Stimulated activated CD8-positive, alpha-beta memory T cell treated with anti-CD3 and anti-CD28 coated beads, Interleukin-4, amount 100 ng/mL, for 1 hour (primary cell): ENCODE data around the gene LYZL1.
"Not testable (repeated sequence)": the region's sequence is repeated elsewhere in the genome, so short reads cannot be mapped to it uniquely, and the experiment has no call there.

Source experiments
- DNase-seq, 2 donors: peaks; one replicate each; pipeline ENCODE4 v3.0.0-alpha.2; 2020; ENCODE audit warnings: low read depth in 2 of 2, low spot score in 1 of 2

Gene LYZL1

DNA sequence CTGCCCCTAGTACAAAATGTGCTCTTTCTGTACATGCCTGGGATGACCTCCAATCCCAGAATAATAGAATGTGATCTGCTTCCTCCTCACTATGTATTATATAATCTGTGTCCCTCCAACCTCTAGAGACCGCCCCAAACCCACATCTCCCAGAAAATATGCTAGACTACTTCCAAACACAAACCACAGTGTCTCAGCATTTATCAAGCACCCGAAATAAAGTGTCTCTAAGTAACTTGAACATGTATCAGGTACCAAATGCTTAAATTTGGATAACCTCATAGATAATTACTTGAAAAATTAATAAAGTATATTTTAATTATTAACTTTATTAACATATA, 16.1 kb downstream of the LYZL1 start:
- DNase-seq = no peak

GRCh38 chr10:29306688-29307087, 17.8 kb downstream of the LYZL1 start:
- no peak for DNase-seq

DNA sequence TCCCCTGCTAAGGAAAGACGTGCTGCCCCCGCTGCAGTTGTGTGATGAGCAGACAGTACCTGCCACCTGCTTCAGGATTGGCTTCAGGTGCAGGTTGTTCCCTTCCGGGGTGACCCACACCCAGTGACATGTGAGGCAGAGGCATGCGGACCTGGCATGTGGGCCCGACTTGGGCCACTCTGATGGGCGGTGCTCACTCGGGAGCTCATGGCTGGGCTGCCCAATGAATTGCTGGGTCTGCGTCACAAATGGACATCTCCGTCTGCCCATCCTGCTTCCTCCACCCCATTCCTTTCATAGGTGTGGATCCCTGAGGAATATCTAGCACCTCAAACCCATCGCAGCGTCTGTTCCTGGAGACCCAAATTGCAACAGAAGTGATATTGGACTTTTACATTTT, 19.3 kb downstream of the LYZL1 start:
- not testable (repeated sequence) for DNase-seq

DNA sequence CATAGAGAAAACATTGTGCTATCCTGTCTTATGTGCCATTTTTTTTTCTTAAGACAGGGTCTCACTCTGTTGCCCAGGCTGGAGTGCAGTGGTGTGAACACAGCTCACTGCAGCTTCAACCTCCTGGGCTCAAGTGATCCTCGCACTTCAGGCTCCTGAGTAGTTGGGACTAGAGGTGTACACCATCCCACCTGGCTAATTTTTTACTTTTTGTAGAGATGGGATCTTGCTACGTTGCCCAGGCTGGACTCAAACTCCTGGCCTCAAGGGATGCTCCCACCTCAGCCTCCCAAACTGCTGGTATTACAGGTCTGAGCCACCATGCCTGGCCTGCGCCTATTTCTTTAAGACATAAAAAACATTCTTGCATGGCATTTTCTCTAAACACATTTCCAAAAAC, 20.6 kb downstream of the LYZL1 start:
- DNase-seq = no peak

GRCh38 chr10:29310463-29310862, 21.6 kb downstream of the LYZL1 start:
- not testable (repeated sequence) for DNase-seq

GRCh38 chr10:29313071-29313470, 24.2 kb downstream of the LYZL1 start:
- DNase-seq = no peak

DNA sequence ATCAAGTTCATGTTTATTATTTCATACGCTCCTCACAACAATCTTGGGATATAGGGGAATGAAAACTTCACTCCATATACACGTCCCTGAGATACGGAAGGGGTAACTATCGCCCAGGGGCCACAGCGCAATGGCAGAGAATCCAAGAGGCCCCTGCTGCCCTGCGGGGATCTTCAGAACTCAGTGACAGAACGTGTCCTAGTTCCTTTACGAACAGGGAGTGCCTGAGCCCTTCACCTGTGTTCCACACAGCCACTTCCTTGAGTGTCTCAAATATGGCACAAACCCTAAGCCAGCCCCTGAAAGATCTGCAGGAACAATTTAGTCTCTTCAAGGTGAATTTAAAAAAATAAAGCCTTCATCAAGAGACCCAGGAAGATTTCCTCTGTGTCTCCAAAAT, 25.9 kb downstream of the LYZL1 start:
- no peak for DNase-seq

DNA sequence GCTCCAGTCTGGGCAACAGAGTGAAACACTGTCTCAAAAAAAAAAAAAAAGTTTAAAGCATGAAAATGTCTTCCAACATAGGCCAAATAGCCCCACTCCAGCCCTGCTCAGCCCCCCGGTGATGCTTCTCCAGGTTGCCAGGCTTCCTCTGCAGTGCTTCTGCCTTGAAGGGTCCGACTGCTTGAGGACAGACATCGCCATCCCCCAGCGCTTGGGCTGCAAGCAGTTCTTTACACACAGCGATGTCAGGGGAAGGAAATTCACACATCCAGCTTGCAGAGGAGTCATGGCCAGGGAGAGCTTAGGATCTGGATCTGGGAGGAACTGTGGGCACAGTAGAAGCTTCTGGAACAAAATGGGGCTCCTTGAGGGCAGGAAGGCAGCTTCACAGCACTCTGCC, 26.9 kb downstream of the LYZL1 start:
- DNase-seq = no peak

- DNase-seq = no peak
These were observed 27.6 kb downstream of the LYZL1 start for GRCh38 chr10:29316308-29317026.

DNA sequence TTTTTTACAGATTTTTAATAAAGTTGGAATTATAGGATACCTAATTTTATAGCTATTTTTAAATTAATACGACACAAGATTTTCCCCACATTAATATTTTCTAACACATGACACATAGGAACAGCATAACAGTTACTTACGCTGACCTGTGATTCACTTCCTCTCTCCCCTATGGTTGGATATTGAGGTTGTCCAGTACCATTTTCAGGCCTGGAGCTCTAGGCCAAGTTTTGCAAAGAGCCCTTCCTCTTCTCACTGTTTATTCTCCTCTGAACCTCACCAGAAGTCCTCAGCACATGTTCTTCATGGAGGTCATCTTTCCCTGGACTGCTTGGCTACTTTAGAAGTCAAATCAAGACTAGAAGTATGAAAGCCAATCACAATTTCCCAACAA, 28.2 kb downstream of the LYZL1 start:
- DNase-seq = no peak

GRCh38 chr10:29317423-29318021, 28.7 kb downstream of the LYZL1 start:
- no peak for DNase-seq

DNA sequence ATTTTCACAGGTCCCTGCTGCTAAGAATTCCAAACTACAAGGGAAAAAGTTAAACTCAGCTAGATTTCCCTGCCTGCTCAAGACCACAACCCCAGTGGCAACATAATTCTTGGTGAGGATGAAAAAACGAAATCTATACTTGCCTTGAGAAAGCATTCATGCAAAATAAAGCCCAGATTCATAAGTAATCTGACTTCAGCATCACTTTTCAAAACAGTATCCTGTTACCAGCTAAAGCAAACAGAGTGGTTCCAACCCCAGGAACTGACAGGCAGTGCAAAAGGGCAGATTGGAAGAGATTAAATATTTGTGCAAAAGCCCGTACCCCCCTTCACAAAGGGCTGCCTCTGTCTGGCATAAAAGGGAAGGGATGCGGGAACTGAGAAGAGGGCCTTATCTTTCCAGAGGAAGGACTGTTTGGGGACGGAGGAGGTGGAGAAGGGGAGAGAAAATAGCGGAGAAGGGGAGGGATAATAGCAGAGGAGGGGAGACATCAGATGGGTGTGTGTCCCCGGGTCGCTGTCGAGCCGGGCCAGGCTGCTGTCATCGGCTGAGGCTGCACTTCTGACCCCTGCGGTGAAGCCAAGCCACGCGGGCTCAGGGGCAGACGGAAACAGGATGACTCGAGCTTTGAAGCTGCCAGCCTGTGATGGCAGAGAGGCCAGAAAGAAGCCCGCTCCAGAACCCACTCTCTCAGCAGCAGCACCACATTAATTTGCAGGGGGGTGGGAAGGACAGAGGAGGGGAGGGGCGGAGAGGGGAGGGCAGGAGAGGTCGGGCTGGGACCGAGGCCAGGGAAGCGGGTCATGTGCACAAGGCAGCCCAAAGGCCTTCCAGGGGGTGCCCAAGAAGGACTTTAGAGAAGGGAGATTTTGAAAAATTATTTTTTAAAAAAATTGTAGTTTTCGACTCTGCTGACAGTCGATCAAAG, 29.5 kb downstream of the LYZL1 start:
- DNase-seq = not testable (repeated sequence)

- DNase-seq = no peak
These were observed 30.4 kb downstream of the LYZL1 start for GRCh38 chr10:29319205-29319781.

DNA sequence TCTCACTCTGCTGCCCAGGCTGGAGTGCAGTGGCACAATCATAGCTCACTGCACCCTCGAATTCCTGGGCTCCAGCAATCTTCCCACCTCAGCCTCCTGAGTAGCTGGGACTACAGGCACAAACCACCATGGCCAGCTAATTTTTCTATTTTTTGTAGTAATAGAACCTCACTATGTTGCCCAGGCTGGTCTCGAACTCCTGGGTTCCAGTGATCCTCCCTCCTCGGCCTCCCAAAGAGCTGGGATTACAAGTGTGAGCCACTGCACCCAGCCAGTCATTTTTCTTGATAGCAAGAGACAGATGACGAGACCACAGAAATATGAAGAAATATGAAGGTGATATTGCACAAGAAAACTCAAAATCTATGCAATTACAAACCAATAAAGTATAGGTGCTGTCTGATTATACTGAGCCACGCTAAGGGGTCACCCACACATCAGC, 31.8 kb downstream of the LYZL1 start:
- DNase-seq = not testable (repeated sequence)

DNA sequence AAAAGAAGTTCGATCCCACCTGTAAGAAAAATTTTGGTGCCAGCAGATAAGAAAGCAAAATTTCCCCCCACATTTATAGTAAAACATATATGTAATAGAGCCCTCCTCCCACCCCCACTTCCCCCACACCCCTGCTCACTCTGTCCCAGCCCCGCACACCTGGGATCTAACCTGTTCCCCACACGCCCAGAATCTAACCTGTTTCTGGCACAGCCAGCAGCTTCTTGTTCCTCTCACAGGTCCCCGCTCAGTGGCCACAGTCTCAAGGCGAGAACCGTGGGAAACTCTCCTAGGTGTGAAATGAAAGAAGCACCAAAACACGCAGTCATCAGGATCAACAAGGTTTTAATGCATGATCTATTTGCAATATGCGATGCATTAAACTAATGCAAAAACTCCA, 32.8 kb downstream of the LYZL1 start:
- no peak for DNase-seq

GRCh38 chr10:29322918-29323317, 34.0 kb downstream of the LYZL1 start:
- DNase-seq = no peak

GRCh38 chr10:29323367-29323766, 34.5 kb downstream of the LYZL1 start:
- no peak for DNase-seq

DNA sequence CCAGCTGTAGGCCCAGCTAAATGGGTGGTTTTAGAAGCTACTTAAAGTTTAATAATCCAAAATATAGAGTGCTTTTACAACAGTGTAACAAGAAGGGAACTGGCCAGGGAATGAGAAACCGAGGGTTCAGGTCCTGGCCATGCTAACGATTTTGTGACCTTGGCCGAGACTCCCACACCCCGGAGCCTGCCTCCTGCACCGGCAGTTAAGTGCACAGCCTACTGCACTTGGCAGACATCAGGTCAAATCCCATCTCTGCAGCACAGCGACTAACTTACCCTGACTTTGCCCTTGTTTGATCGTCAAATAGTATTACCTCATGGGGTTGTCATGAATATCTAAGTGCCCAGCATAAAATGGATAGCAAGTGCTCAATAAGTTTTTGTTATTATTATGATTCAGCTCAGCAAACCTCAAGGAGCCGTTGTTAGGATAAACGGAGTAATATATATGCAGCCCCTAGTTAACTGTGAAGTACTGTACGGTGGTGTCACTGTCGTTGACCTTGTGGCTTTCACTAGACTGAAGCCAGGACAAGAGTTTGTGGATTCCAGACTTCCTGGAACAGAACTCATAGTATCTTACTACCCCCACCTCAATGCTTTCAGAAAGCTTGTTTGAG, 35.5 kb downstream of the LYZL1 start:
- DNase-seq = no peak

DNA sequence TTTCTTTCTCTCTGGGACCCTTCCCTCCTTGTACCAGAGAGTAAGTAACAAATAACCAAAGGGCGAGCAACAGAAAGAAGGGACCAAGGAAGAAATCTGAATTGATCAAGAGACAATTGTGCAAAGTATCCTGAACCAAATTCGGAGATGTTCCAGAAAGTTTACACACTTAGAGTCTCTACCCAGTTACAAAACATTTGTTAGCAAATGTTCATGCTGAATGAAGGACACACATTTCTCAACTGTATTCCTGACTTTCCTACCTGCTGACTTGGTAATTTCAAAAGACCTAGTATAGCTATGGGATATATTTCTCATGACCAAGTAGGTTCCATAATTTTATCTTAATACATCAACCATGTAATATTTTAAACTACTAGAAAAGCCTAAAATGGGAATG, 37.4 kb downstream of the LYZL1 start:
- DNase-seq = no peak

DNA sequence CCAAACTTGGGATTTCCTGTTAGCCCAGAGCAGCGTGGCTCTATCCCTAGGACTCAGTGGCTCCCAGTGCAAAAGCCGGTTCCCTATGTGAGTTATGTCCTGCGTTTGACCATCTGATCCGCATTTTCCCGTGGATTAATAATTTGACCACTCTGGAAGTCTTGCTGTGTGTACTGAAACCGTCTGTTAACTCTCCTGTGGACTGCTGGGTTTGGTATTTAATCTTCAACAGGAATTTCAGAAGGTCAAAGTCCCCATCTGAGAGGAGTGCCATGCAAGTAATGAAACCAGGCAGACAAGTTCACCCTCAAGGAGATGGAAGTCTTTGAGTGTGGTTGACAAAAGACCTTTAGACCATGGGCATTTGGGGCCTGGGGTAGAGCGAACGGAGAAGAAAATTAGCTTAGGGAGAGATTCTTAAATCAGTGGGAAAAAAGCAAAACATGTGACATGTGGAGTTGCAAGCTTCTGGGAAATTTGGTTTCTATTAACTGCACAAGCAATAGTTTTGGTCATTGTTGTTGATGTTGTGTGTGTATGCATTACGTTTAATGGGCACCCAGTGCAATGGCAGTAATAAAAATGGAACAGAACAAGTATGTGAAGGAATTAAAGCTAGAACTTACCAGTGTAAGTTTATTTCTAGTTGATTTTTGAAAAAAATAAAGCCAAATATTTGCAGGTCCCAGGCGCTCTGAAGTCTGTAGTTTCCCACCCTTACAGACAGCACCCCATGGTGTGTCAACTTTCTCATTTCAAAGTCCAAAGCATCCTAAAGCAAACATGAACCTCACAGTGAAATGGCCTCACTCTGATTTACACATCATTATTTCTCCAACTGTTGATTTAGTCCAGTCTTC, 38.2 kb downstream of the LYZL1 start:
- no peak for DNase-seq
